H9 (cell line): ENCODE results near the gene HOMER3. TPM values are rescaled to one million over a fixed set of nuclear protein-coding genes. Genes with fewer than 3 reads are reported as not detected.

Experiments
- DNase-seq: peaks from one replicate; pipeline ENCODE4 v3.0.0-alpha.2; 2017
- H2AFZ ChIP-seq: one replicate; pipeline ENCODE4 v1.6.1; 2013; ENCODE audit warnings: mild to moderate bottlenecking, low read length, control low read depth, moderate library complexity
- H2AK5ac ChIP-seq: 2 replicates; pipeline ENCODE4 v1.6.1; 2013; ENCODE audit warnings: low read length, control low read depth, mixed read lengths; ENCODE audit not compliant: insufficient read length
- H2BK120ac ChIP-seq: one replicate; pipeline ENCODE4 v1.6.1; 2013; ENCODE audit warnings: low read depth, mild to moderate bottlenecking, low read length, control low read depth, inconsistent platforms; ENCODE audit not compliant: poor library complexity, severe bottlenecking
- H2BK12ac ChIP-seq: 2 replicates; pipeline ENCODE4 v1.6.1; 2013; ENCODE audit warnings: low read length, control low read depth, mixed read lengths, low read depth; ENCODE audit not compliant: insufficient read length
- H2BK15ac ChIP-seq: 2 replicates; pipeline ENCODE4 v1.6.1; 2013; ENCODE audit warnings: low read depth, low read length, control low read depth
- H2BK20ac ChIP-seq: one replicate; pipeline ENCODE4 v1.6.1; 2013; ENCODE audit warnings: low read depth, mild to moderate bottlenecking, low read length, control low read depth, inconsistent platforms; ENCODE audit not compliant: poor library complexity, severe bottlenecking
- H2BK5ac ChIP-seq: 2 replicates; pipeline ENCODE4 v1.6.1; 2013; ENCODE audit warnings: low read length, control low read depth, mixed read lengths; ENCODE audit not compliant: insufficient read length
- H3K14ac ChIP-seq: 2 replicates; pipeline ENCODE4 v1.6.1; 2013; ENCODE audit warnings: low read length, control low read depth; ENCODE audit not compliant: insufficient read depth
- H3K18ac ChIP-seq: 2 replicates; pipeline ENCODE4 v1.6.1; 2013; ENCODE audit warnings: low read depth, mild to moderate bottlenecking, mixed read lengths, low read length, control low read depth; ENCODE audit not compliant: insufficient read length
- H3K23ac ChIP-seq: 2 replicates; pipeline ENCODE4 v1.6.1; 2013; ENCODE audit warnings: low read length, control low read depth, mixed read lengths, low read depth; ENCODE audit not compliant: insufficient read length
- H3K23me2 ChIP-seq: 2 replicates; pipeline ENCODE4 v1.6.1; 2013; ENCODE audit warnings: low read depth, mild to moderate bottlenecking, mixed read lengths, low read length, control low read depth; ENCODE audit not compliant: insufficient read length, poor library complexity, severe bottlenecking
- H3K27ac ChIP-seq: 2 replicates; pipeline ENCODE4 v1.5.1; 2013; ENCODE audit warnings: low read length, control low read depth, mixed read lengths, low read depth; ENCODE audit not compliant: insufficient read length
- H3K27me3 ChIP-seq: 2 replicates; pipeline ENCODE4 v1.6.1; 2013; ENCODE audit warnings: low read length, control low read depth, inconsistent platforms; ENCODE audit not compliant: insufficient read depth
- H3K4ac ChIP-seq: 2 replicates; pipeline ENCODE4 v1.6.1; 2013; ENCODE audit warnings: low read depth, mild to moderate bottlenecking, control low read depth, inconsistent platforms, low read length, moderate library complexity
- H3K4me1 ChIP-seq: 2 replicates; pipeline ENCODE4 v1.6.1; 2013; ENCODE audit warnings: low read length, control low read depth, inconsistent platforms; ENCODE audit not compliant: insufficient read depth
- H3K4me2 ChIP-seq: 2 replicates; pipeline ENCODE4 v1.6.1; 2013; ENCODE audit warnings: low read length, control low read depth, mixed read lengths; ENCODE audit not compliant: insufficient read length, insufficient read depth
- H3K56ac ChIP-seq: 2 replicates; pipeline ENCODE4 v1.6.1; 2013; ENCODE audit warnings: low read depth, mild to moderate bottlenecking, mixed read lengths, low read length, control low read depth; ENCODE audit not compliant: insufficient read length
- H3K79me1 ChIP-seq: 2 replicates; pipeline ENCODE4 v1.6.1; 2013; ENCODE audit warnings: low read depth, mild to moderate bottlenecking, moderate library complexity, low read length, control low read depth, inconsistent platforms; ENCODE audit not compliant: insufficient read depth, poor library complexity, severe bottlenecking
- H3K79me2 ChIP-seq: 2 replicates; pipeline ENCODE4 v1.6.1; 2013; ENCODE audit warnings: low read length, control low read depth, inconsistent platforms; ENCODE audit not compliant: insufficient read depth
- H3K9ac ChIP-seq: 2 replicates; pipeline ENCODE4 v1.6.1; 2013; ENCODE audit warnings: low read length, control low read depth, mixed read lengths; ENCODE audit not compliant: insufficient read length; ENCODE audit errors: extremely low read depth
- H3K9me3 ChIP-seq: one replicate; pipeline ENCODE4 v1.6.1; 2013; ENCODE audit warnings: low read depth, low read length, inconsistent platforms; ENCODE audit not compliant: control insufficient read depth
- H3T11ph ChIP-seq: one replicate; pipeline ENCODE4 v1.6.1; 2013; ENCODE audit warnings: mild to moderate bottlenecking, low read length, control low read depth, inconsistent platforms
- H4K20me1 ChIP-seq: one replicate; pipeline ENCODE4 v1.6.1; 2013; ENCODE audit not compliant: control insufficient read depth, insufficient read length, insufficient read depth
- H4K5ac ChIP-seq: 2 replicates; pipeline ENCODE4 v1.6.1; 2013; ENCODE audit warnings: low read depth, mild to moderate bottlenecking, mixed read lengths, low read length, control low read depth; ENCODE audit not compliant: insufficient read length
- H4K8ac ChIP-seq: replicated peaks from 2 replicates; pipeline ENCODE4 v1.6.1; 2013; ENCODE audit warnings: low read length, control low read depth, mixed read lengths, low read depth; ENCODE audit not compliant: insufficient read length
- H4K91ac ChIP-seq: 2 replicates; pipeline ENCODE4 v1.6.1; 2013; ENCODE audit warnings: low read depth, mild to moderate bottlenecking, moderate library complexity, mixed read lengths, low read length, control low read depth; ENCODE audit not compliant: insufficient read length
- H3K27ac Mint-ChIP-seq, 3 experiments: 2 replicates in 2 of 3; 3 replicates in 1 of 3; pipeline ENCODE4 v1.8.0; 2020 to 2021; ENCODE audit warnings: mixed read lengths in 3 of 3, mild to moderate bottlenecking in 1 of 3, moderate library complexity in 1 of 3
- H3K27me3 Mint-ChIP-seq: 2 replicates; pipeline ENCODE4 v1.8.0; 2021; ENCODE audit warnings: low read depth, mild to moderate bottlenecking, moderate library complexity, mixed read lengths
- H3K36me3 Mint-ChIP-seq, 3 experiments: 2 replicates in 2 of 3; 3 replicates in 1 of 3; pipeline ENCODE4 v1.8.0; 2020 to 2021; ENCODE audit warnings: low read depth in 3 of 3, mixed read lengths in 3 of 3; ENCODE audit not compliant: insufficient read depth in 1 of 3
- H3K4me1 Mint-ChIP-seq, 2 experiments: 2 replicates each; pipeline ENCODE4 v1.8.0; 2020; ENCODE audit warnings: mixed read lengths in 2 of 2
- H3K4me3 Mint-ChIP-seq, 2 experiments: 2 replicates in 1 of 2; 3 replicates in 1 of 2; pipeline ENCODE4 v1.8.0; 2020 to 2021; ENCODE audit warnings: mild to moderate bottlenecking in 2 of 2, mixed read lengths in 2 of 2, moderate library complexity in 1 of 2
- H3K9me3 Mint-ChIP-seq, 2 experiments: 2 replicates in 1 of 2; 3 replicates in 1 of 2; pipeline ENCODE4 v1.8.0; 2020; ENCODE audit warnings: mild to moderate bottlenecking in 2 of 2, mixed read lengths in 2 of 2, moderate library complexity in 1 of 2
- WGBS: extraction: QIAGEN DNeasy Blood & Tissue Kit; methylation state at CpG from one replicate; pipeline ENCODE4 v1.1.7; 2013; ENCODE audit warnings: missing lambda C conversion rate, low lambda C conversion rate, mixed read lengths; ENCODE audit not compliant: insufficient read length; ENCODE audit errors: extremely low coverage; 5-methylcytosine and 5-hydroxymethylcytosine counted together
- total RNA-seq: library from RNA; stranded (reverse); gene quantifications from 2 replicates; pipeline ENCODE4 v1.2.1, GENCODE V29; 2021
- TF ChIP-seq, protein P1 (sequence below): fragments of 200-600 bp; sonication (generic); conservative IDR thresholded peaks from 3 replicates; pipeline ENCODE4 v1.8.0; 2021; ENCODE audit warnings: antibody characterized with exemption, mild to moderate bottlenecking

Gene HOMER3
- total RNA-seq, 1 experiment from 2014 or later, result 20.2 TPM

GRCh38 chr19:18980432-18981020 lies 39.5 kb upstream of the HOMER3 start:
- Histone ChIP-seq H2BK12ac (no peak overlapping the region), H3K79me2 (no peaks in the 10 kb centered on the region), H2BK5ac (no peak overlapping the region), H3K27ac (no peak overlapping the region), H3K9ac (no peak overlapping the region), H2BK120ac (no peak overlapping the region), H3K23ac (no peak overlapping the region), H4K91ac (no peak overlapping the region), H2BK15ac (no peak overlapping the region), H3K23me2 (no peaks in the 10 kb centered on the region), H3K4me2 (no peak overlapping the region), H3K4me1 (no peaks in the 10 kb centered on the region), H3K56ac (no peak overlapping the region), H3T11ph (no peak overlapping the region), H3K18ac (no peak overlapping the region), H4K20me1 (no peaks in the 10 kb centered on the region), H2AK5ac (no peak overlapping the region), H3K27me3 (no peaks in the 10 kb centered on the region), H3K14ac (no peak overlapping the region), H2BK20ac (no peak overlapping the region), H2AFZ (no peak overlapping the region), H4K5ac (no peak overlapping the region), H4K8ac (no peak overlapping the region), H3K4ac (no peak overlapping the region), H3K9me3 (no peaks in the 10 kb centered on the region), H3K79me1 (no peaks in the 10 kb centered on the region)
- WGBS, result no CpG with 5 or more reads among the region's 7 CpGs
- Mint-ChIP-seq H3K36me3 (no peaks in the 10 kb centered on the region), H3K4me1 (peaks cover 0 to 10% of the 10 kb centered on the region in 2 experiments; a peak in 1 of 4 replicates), H3K4me3 (no peak overlapping the region), H3K27ac (no peak overlapping the region), H3K27me3 (peaks cover 38% of the 10 kb centered on the region), H3K9me3 (no peaks in the 10 kb centered on the region)
- TF ChIP-seq, protein P1, sequence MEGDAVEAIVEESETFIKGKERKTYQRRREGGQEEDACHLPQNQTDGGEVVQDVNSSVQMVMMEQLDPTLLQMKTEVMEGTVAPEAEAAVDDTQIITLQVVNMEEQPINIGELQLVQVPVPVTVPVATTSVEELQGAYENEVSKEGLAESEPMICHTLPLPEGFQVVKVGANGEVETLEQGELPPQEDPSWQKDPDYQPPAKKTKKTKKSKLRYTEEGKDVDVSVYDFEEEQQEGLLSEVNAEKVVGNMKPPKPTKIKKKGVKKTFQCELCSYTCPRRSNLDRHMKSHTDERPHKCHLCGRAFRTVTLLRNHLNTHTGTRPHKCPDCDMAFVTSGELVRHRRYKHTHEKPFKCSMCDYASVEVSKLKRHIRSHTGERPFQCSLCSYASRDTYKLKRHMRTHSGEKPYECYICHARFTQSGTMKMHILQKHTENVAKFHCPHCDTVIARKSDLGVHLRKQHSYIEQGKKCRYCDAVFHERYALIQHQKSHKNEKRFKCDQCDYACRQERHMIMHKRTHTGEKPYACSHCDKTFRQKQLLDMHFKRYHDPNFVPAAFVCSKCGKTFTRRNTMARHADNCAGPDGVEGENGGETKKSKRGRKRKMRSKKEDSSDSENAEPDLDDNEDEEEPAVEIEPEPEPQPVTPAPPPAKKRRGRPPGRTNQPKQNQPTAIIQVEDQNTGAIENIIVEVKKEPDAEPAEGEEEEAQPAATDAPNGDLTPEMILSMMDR, result no peak
- DNase-seq, result no peak
